WERI-Rb-1 (cell line): Measurements from ENCODE around the gene CD6.

ENCODE experiments used
- DNase-seq: peaks from one replicate; pipeline ENCODE4 v3.0.0-alpha.2; 2020
- H3K27ac ChIP-seq: fragments of 250-450 bp; sonication (Bioruptor Pico); 2 replicates; pipeline ENCODE4 v1.5.1; 2020; ENCODE audit warnings: mild to moderate bottlenecking, moderate library complexity
- H3K27me3 ChIP-seq: fragments of 250-450 bp; sonication (Bioruptor Pico); 2 replicates; pipeline ENCODE4 v1.5.1; 2021; ENCODE audit warnings: mild to moderate bottlenecking, low read depth, moderate library complexity; ENCODE audit not compliant: insufficient read depth, severe bottlenecking
- H3K36me3 ChIP-seq: fragments of 250-450 bp; sonication (Bioruptor Pico); 2 replicates; pipeline ENCODE4 v1.5.1; 2020; ENCODE audit warnings: mild to moderate bottlenecking, moderate library complexity
- H3K4me3 ChIP-seq: 2 replicates; pipeline ENCODE4 v1.5.1; 2011; ENCODE audit warnings: low read depth, mild to moderate bottlenecking, control low read depth, low read length
- H3K9me3 ChIP-seq: fragments of 250-450 bp; sonication (Bioruptor Pico); 2 replicates; pipeline ENCODE4 v1.5.1; 2021; ENCODE audit warnings: mild to moderate bottlenecking, moderate library complexity; ENCODE audit not compliant: severe bottlenecking
- CTCF ChIP-seq: IDR thresholded peaks from 2 replicates; pipeline ENCODE4 v1.5.1; 2011; ENCODE audit warnings: low read depth, mild to moderate bottlenecking, control low read depth, inconsistent platforms, low read length

CD6 gene

GRCh38 chr11:61011229-61011870, 39.9 kb downstream of the CD6 start:
- Histone ChIP-seq H3K9me3 (no peaks in the 10 kb centered on the region), H3K27me3 (peaks cover 81% of the 10 kb centered on the region), H3K36me3 (no peaks in the 10 kb centered on the region), H3K27ac (no peak overlapping the region), H3K4me3 (no peak overlapping the region)
- no peak for DNase-seq
- TF ChIP-seq CTCF: no peak

GRCh38 chr11:61011950-61012736, 40.7 kb downstream of the CD6 start:
- Histone ChIP-seq H3K27ac (no peak overlapping the region), H3K36me3 (no peaks in the 10 kb centered on the region), H3K4me3 (no peak overlapping the region), H3K27me3 (peaks cover 73% of the 10 kb centered on the region), H3K9me3 (no peaks in the 10 kb centered on the region)
- no peak for DNase-seq
- no peak for TF ChIP-seq CTCF

GRCh38 chr11:61012737-61013215, 41.3 kb downstream of the CD6 start:
- no peaks in the 10 kb centered on the region for H3K9me3 ChIP-seq
- peaks cover 69% of the 10 kb centered on the region for H3K27me3 ChIP-seq
- H3K4me3 ChIP-seq: no peak overlapping the region
- no peaks in the 10 kb centered on the region for H3K36me3 ChIP-seq
- H3K27ac ChIP-seq: no peak overlapping the region
- TF ChIP-seq CTCF: no peak
- DNase-seq: no peak

- DNase-seq: no peak
- Histone ChIP-seq H3K27ac (no peak overlapping the region), H3K9me3 (no peaks in the 10 kb centered on the region), H3K36me3 (no peaks in the 10 kb centered on the region), H3K4me3 (no peak overlapping the region), H3K27me3 (peaks cover 27% of the 10 kb centered on the region)
- TF ChIP-seq CTCF: no peak
Measured at GRCh38 chr11:61018059-61018458, 46.6 kb downstream of the CD6 start.

GRCh38 chr11:61019037-61019831, 47.8 kb downstream of the CD6 start:
- H3K27me3 ChIP-seq: peaks cover 15% of the 10 kb centered on the region
- no peak for TF ChIP-seq CTCF
- H3K4me3 ChIP-seq: no peak overlapping the region

More at GRCh38 chr11:61019037-61019831, 47.8 kb downstream of the CD6 start:
- H3K9me3 ChIP-seq: no peaks in the 10 kb centered on the region
- DNase-seq: no peak
- no peak overlapping the region for H3K27ac ChIP-seq
- no peaks in the 10 kb centered on the region for H3K36me3 ChIP-seq
